K562 (cell line): Measurements from ENCODE around the gene CHN1. TPM values are rescaled to one million over a fixed set of nuclear protein-coding genes. Genes with fewer than 3 reads are reported as not detected.

ENCODE experiments used
- ATAC-seq: fragments of 200-7000 bp; cut with Tn5 transposase; 3 replicates; pipeline ENCODE4 v1.9.1; 2020; ENCODE audit warnings: moderate library complexity
- BruUV-seq: library from RNA; stranded (reverse); fragments of 400-500 nt; replicated peaks from 2 replicates; lab custom pipeline; 2021; lab: Mats Ljungman, UMichigan
- CTCF ChIA-PET: fragments of 300-600 bp; formaldehyde crosslinking; extraction: SDS; loops from one replicate; lab custom pipeline; 2021; ENCODE audit warnings: low intra/inter-chr PET ratio; lab: Yijun Ruan, JAX
- POLR2A ChIA-PET: fragments of 300-600, 350-650 bp; sonication (Branson Sonifier 250); formaldehyde crosslinking; extraction: SDS; loops from one replicate; lab custom pipeline; 2021; ENCODE audit warnings: antibody characterized with exemption, inconsistent platforms; lab: Yijun Ruan, JAX
- DNase-seq, 4 experiments: peaks; one replicate each; pipeline versions ENCODE4 v3.0.0 to v3.0.0-alpha.2; 2011 to 2018; ENCODE audit warnings: low spot score in 3 of 4, mixed read lengths in 3 of 4; ENCODE audit errors: extremely low read depth in 1 of 4
- FAIRE-seq: peaks from 2 replicates; lab custom pipeline; 2011; peaks lifted over from hg19 to GRCh38; lab: Jason Lieb, UNC
- H2AFZ ChIP-seq: 2 replicates; pipeline ENCODE4 v1.6.0; 2011; ENCODE audit warnings: low read depth, low read length, control low read depth, inconsistent platforms
- H3K27ac ChIP-seq: fragments of 200-600 bp; 3 replicates; pipeline ENCODE4 v1.8.0; 2011; ENCODE audit warnings: low read depth, mild to moderate bottlenecking, control low read depth, inconsistent platforms, low read length, moderate library complexity, mixed read lengths; ENCODE audit errors: extremely low read depth
- H3K27me3 ChIP-seq, 2 experiments: fragments of 300-600 bp in 1 of 2; 2 replicates in 1 of 2; 3 replicates in 1 of 2; pipeline versions ENCODE4 v1.6.0 to v1.8.0; 2011; ENCODE audit warnings: inconsistent platforms in 2 of 2, low read length in 2 of 2, mild to moderate bottlenecking in 1 of 2, mixed read lengths in 1 of 2, moderate library complexity in 1 of 2; ENCODE audit not compliant: control insufficient read depth in 2 of 2, insufficient read depth in 2 of 2
- H3K36me3 ChIP-seq: fragments of 300-600 bp; 3 replicates; pipeline ENCODE4 v1.8.0; 2011; ENCODE audit warnings: mild to moderate bottlenecking, low read length, inconsistent platforms; ENCODE audit not compliant: control insufficient read depth, insufficient read depth
- H3K4me1 ChIP-seq, 2 experiments: fragments of 200-600 bp in 1 of 2; replicated peaks in 1 of 2; 2 replicates in 1 of 2; 3 replicates in 1 of 2; pipeline versions ENCODE4 v1.5.1 to v1.8.0; 2011; ENCODE audit warnings: inconsistent platforms in 2 of 2, low read length in 2 of 2, mild to moderate bottlenecking in 1 of 2, mixed read lengths in 1 of 2, moderate library complexity in 1 of 2; ENCODE audit not compliant: control insufficient read depth in 2 of 2, insufficient read depth in 2 of 2
- H3K4me2 ChIP-seq: 2 replicates; pipeline ENCODE4 v1.6.1; 2011; ENCODE audit warnings: low read length, control low read depth, inconsistent platforms, mixed read lengths; ENCODE audit not compliant: insufficient read depth
- H3K4me3 ChIP-seq: fragments of 200-600 bp; sonication (generic), shearing (Covaris generic); 2 replicates; pipeline ENCODE4 v1.5.1; 2016; ENCODE audit warnings: control low read depth, inconsistent platforms
- H3K79me2 ChIP-seq: fragments of 200-600 bp; 3 replicates; pipeline ENCODE4 v1.8.0; 2011; ENCODE audit warnings: low read length, inconsistent platforms; ENCODE audit not compliant: control insufficient read depth, insufficient read depth
- H3K9ac ChIP-seq, 2 experiments: 2 replicates each; pipeline versions ENCODE4 v1.6.0 to v1.6.1; 2011; ENCODE audit warnings: low read depth in 2 of 2, low read length in 2 of 2, control low read depth in 1 of 2, inconsistent platforms in 1 of 2, mild to moderate bottlenecking in 1 of 2, mixed read lengths in 1 of 2; ENCODE audit not compliant: insufficient read depth in 1 of 2
- H3K9me1 ChIP-seq: one replicate; pipeline ENCODE4 v1.6.0; 2011; ENCODE audit warnings: inconsistent platforms, mild to moderate bottlenecking, low read length, moderate library complexity; ENCODE audit not compliant: control insufficient read depth, insufficient read depth
- H3K9me3 ChIP-seq: replicated peaks from 2 replicates; pipeline ENCODE4 v1.5.1; 2011; ENCODE audit warnings: low read depth, low read length, inconsistent platforms; ENCODE audit not compliant: control insufficient read depth, insufficient read depth
- H4K20me1 ChIP-seq: replicated peaks from 2 replicates; pipeline ENCODE4 v1.6.1; 2011; ENCODE audit warnings: low read length, inconsistent platforms, mixed read lengths; ENCODE audit not compliant: control insufficient read depth, insufficient read depth
- KLF16 ChIP-seq: IDR thresholded peaks from 2 replicates; pipeline ENCODE4 v1.6.1; 2016; ENCODE audit warnings: antibody characterized with exemption
- MCM2 ChIP-seq: fragments of 450-650 bp; IDR thresholded peaks from 2 replicates; pipeline ENCODE4 v1.6.1; 2017; ENCODE audit warnings: low read depth, mild to moderate bottlenecking
- NFE2 ChIP-seq: IDR thresholded peaks from 2 replicates; pipeline ENCODE4 v1.6.1; 2014; ENCODE audit warnings: antibody characterized with exemption, low read depth
- NFYB ChIP-seq: IDR thresholded peaks from 2 replicates; pipeline ENCODE4 v1.6.1; 2011; ENCODE audit warnings: mild to moderate bottlenecking, moderate library complexity; ENCODE audit not compliant: insufficient read length; ENCODE audit errors: extremely low read depth
- RBM34 ChIP-seq: fragments of 200-400 bp; formaldehyde crosslinking; IDR thresholded peaks from 2 replicates; pipeline ENCODE4 v1.6.1; 2018; ENCODE audit warnings: low read length, borderline replicate concordance; ENCODE audit not compliant: insufficient read depth
- SREBF2 ChIP-seq: sonication (generic); formaldehyde crosslinking; IDR thresholded peaks from 2 replicates; pipeline ENCODE4 v1.4.0; 2020; ENCODE audit warnings: mild to moderate bottlenecking, missing genetic modification reagents
- SRSF1 ChIP-seq: fragments of 200-400 bp; formaldehyde crosslinking; IDR thresholded peaks from 2 replicates; pipeline ENCODE4 v1.6.1; 2017; ENCODE audit warnings: mild to moderate bottlenecking, low read depth, low read length, moderate library complexity
- SUPT5H ChIP-seq: fragments of 450-650 bp; IDR thresholded peaks from 2 replicates; pipeline ENCODE4 v1.6.1; 2016
- ZNF175 ChIP-seq: fragments of 200-800 bp; sonication (Bioruptor generic); IDR thresholded peaks from 2 replicates; pipeline ENCODE4 v1.6.1; 2016; ENCODE audit warnings: low read depth, mild to moderate bottlenecking, missing genetic modification characterization, missing compliant biosample characterization
- ZNF24 ChIP-seq: fragments of 450-650 bp; IDR thresholded peaks from 2 replicates; pipeline ENCODE4 v1.6.1; 2016
- ZNF3 ChIP-seq: fragments of 250-450 bp; sonication (Bioruptor Pico); IDR thresholded peaks from 2 replicates; pipeline ENCODE4 v1.5.0; 2021; ENCODE audit warnings: mild to moderate bottlenecking, moderate library complexity
- ZNF384 ChIP-seq: IDR thresholded peaks from 2 replicates; pipeline ENCODE4 v1.6.1; 2012; ENCODE audit warnings: low read depth, low read length, improper control_type of control experiment
- ZNF589 ChIP-seq: fragments of 200-800 bp; sonication (Bioruptor generic); IDR thresholded peaks from 2 replicates; pipeline ENCODE4 v1.6.1; 2016; ENCODE audit warnings: low read depth, missing genetic modification characterization, missing compliant biosample characterization
- WGBS: fragments of 100-300 bp; shearing (Covaris generic); methylation state at CpG from one replicate; pipeline ENCODE4 v1.1.6; 2016; ENCODE audit warnings: low coverage, mixed read lengths; ENCODE audit not compliant: insufficient coverage; ENCODE audit errors: missing lambda C conversion rate; 5-methylcytosine and 5-hydroxymethylcytosine counted together
- in situ Hi-C: fragments of 300-500 bp; cut with MboI; formaldehyde crosslinking; loops from 4 replicates; pipeline ENCODE4 v1.15.0; 2018; ENCODE audit warnings: inconsistent platforms, mixed read lengths
- intact Hi-C: fragments of 100-400 bp; cut with micrococcal nuclease; formaldehyde crosslinking; loops from 2 replicates; pipeline ENCODE4 v1.14.2; 2022
- polyA plus RNA-seq, 8 experiments: library from polyadenylated mRNA; depleted of rRNA in 4 of 8; stranded (reverse) in 5 of 8; unstranded in 3 of 8; fragments of >200 nt; fragmentation: Nextera tagmentation in 2 of 8; fragmentation: Illumina TruSeq in 1 of 8; extraction: Ambion mirVana in 2 of 8; extraction: Trizol in 1 of 8; gene quantifications; 2 replicates each; pipeline versions ENCODE4 v1.2.1 to v1.2.3, GENCODE V29; 2011 to 2014; ENCODE audit warnings: inconsistent platforms in 1 of 8, missing spikeins in 1 of 8
- total RNA-seq, 7 experiments: library from RNA; depleted of rRNA in 6 of 7; stranded (reverse); fragments of >200 nt in 6 of 7; fragmentation: Illumina TruSeq in 2 of 7; extraction: Trizol in 2 of 7; gene quantifications; 2 replicates each; pipeline versions ENCODE4 v1.2.1 to v1.2.3, GENCODE V29; 2011 to 2021; ENCODE audit warnings: low replicate concordance in 1 of 7
- TF ChIP-seq, protein P1 (sequence below), 2 experiments: IDR thresholded peaks in 1 of 2; conservative IDR thresholded peaks in 1 of 2; 2 replicates each; pipeline ENCODE4 v1.6.1; 2016; ENCODE audit warnings: low read depth in 2 of 2, mild to moderate bottlenecking in 1 of 2, missing compliant biosample characterization in 1 of 2, missing genetic modification characterization in 1 of 2, moderate library complexity in 1 of 2
- TF ChIP-seq, protein P2 (sequence below), 2 experiments: fragments of 450-650 bp; conservative IDR thresholded peaks; 2 replicates each; pipeline ENCODE4 v1.6.1; 2017; ENCODE audit warnings: mild to moderate bottlenecking in 2 of 2, moderate library complexity in 2 of 2
- TF ChIP-seq, protein P3 (sequence below): fragments of 250-450 bp; sonication (Bioruptor Pico); IDR thresholded peaks from 2 replicates; pipeline ENCODE4 v1.4.0; 2020; ENCODE audit warnings: mild to moderate bottlenecking, moderate library complexity
- TF ChIP-seq, protein P4 (sequence below): fragments of 250-450 bp; sonication (Bioruptor Pico); IDR thresholded peaks from 2 replicates; pipeline ENCODE4 v1.8.0; 2021; ENCODE audit warnings: moderate library complexity, mild to moderate bottlenecking, inconsistent platforms

CHN1 gene
- total and polyA plus RNA-seq, 9 of the 15 experiments (the other 6 are each of a cell fraction or from before 2014, with no cell fraction given) = 0.17 to 2.0 (median 0.87) TPM

DNA sequence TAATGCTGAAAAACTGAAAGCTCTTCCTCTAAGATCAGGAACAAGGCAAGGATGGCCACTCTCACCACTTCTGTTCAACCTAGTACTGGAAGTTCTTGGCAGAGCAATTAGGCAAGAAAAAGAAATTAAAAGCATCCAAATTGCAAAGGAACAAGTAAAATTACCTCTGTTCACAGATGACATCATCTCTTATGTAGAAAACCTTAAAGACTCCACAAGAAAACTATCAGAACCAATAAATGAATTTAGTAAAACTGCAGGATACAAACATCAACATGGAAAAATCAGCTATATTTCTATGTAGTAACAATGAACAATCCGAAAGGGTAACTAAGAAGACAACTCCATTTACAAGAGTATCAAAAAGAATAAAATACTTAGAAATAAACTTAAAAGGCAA lies 112.2 kb downstream of the CHN1 start:
- Histone ChIP-seq H3K9ac (no peak overlapping the region), H4K20me1 (no peaks in the 10 kb centered on the region), H3K27ac (no peak overlapping the region), H3K36me3 (no peaks in the 10 kb centered on the region), H3K4me2 (no peak overlapping the region), H2AFZ (no peak overlapping the region), H3K79me2 (no peaks in the 10 kb centered on the region), H3K4me1 (no peaks in the 10 kb centered on the region), H3K27me3 (peaks cover 0 to 4% of the 10 kb centered on the region in 2 experiments; a peak in 1 of 5 replicates), H3K9me3 (no peaks in the 10 kb centered on the region), H3K4me3 (no peak overlapping the region), H3K9me1 (no peaks in the 10 kb centered on the region)
- in situ Hi-C loops = no loop called here
- no peak for DNase-seq
- intact Hi-C loops = no loop called here
- FAIRE-seq = no peak
- 5% methylated on average over 1 of the region's 1 CpG for WGBS
- ChIA-PET CTCF (no interaction called here), POLR2A (no interaction called here)
- BruUV-seq = no TSS peak
- ATAC-seq = no peak
- TF ChIP-seq ZNF24 (no peak), ZNF589 (CRISPR knock-in tag) (no peak), SRSF1 (no peak), NFYB (no peak), SUPT5H (no peak), SREBF2 (CRISPR knock-in tag) (no peak), KLF16 (no peak), ZNF175 (CRISPR knock-in tag) (no peak), ZNF3 (CRISPR knock-in tag) (no peak), RBM34 (no peak), ZNF384 (no peak), MCM2 (no peak), NFE2 (no peak)
- TF ChIP-seq, protein P1, sequence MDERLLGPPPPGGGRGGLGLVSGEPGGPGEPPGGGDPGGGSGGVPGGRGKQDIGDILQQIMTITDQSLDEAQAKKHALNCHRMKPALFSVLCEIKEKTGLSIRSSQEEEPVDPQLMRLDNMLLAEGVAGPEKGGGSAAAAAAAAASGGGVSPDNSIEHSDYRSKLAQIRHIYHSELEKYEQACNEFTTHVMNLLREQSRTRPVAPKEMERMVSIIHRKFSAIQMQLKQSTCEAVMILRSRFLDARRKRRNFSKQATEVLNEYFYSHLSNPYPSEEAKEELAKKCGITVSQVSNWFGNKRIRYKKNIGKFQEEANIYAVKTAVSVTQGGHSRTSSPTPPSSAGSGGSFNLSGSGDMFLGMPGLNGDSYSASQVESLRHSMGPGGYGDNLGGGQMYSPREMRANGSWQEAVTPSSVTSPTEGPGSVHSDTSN (CRISPR knock-in tag; IDR thresholded peaks at IDR 0.05; ENCODE audit: low read depth) = no peak
- TF ChIP-seq, protein P1 (tag; conservative IDR thresholded peaks at IDR 0.05; ENCODE audit: low read depth) = no peak
- TF ChIP-seq, protein P2, sequence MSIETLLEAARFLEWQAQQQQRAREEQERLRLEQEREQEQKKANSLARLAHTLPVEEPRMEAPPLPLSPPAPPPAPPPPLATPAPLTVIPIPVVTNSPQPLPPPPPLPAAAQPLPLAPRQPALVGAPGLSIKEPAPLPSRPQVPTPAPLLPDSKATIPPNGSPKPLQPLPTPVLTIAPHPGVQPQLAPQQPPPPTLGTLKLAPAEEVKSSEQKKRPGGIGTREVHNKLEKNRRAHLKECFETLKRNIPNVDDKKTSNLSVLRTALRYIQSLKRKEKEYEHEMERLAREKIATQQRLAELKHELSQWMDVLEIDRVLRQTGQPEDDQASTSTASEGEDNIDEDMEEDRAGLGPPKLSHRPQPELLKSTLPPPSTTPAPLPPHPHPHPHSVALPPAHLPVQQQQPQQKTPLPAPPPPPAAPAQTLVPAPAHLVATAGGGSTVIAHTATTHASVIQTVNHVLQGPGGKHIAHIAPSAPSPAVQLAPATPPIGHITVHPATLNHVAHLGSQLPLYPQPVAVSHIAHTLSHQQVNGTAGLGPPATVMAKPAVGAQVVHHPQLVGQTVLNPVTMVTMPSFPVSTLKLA (conservative IDR thresholded peaks at IDR 0.05) = no peak
- TF ChIP-seq, protein P3, sequence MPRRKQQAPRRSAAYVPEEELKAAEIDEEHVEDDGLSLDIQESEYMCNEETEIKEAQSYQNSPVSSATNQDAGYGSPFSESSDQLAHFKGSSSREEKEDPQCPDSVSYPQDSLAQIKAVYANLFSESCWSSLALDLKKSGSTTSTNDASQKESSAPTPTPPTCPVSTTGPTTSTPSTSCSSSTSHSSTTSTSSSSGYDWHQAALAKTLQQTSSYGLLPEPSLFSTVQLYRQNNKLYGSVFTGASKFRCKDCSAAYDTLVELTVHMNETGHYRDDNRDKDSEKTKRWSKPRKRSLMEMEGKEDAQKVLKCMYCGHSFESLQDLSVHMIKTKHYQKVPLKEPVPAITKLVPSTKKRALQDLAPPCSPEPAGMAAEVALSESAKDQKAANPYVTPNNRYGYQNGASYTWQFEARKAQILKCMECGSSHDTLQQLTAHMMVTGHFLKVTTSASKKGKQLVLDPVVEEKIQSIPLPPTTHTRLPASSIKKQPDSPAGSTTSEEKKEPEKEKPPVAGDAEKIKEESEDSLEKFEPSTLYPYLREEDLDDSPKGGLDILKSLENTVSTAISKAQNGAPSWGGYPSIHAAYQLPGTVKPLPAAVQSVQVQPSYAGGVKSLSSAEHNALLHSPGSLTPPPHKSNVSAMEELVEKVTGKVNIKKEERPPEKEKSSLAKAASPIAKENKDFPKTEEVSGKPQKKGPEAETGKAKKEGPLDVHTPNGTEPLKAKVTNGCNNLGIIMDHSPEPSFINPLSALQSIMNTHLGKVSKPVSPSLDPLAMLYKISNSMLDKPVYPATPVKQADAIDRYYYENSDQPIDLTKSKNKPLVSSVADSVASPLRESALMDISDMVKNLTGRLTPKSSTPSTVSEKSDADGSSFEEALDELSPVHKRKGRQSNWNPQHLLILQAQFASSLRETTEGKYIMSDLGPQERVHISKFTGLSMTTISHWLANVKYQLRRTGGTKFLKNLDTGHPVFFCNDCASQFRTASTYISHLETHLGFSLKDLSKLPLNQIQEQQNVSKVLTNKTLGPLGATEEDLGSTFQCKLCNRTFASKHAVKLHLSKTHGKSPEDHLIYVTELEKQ (CRISPR knock-in tag) = no peak
- TF ChIP-seq, protein P4, sequence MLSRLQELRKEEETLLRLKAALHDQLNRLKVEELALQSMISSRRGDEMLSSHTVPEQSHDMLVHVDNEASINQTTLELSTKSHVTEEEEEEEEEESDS (CRISPR knock-in tag) = no peak
